C4-2B (cell line): ENCODE measurements around the gene PNO1.

Experiments
- H3K27ac ChIP-seq: fragments of 450-650 bp; 2 replicates; pipeline ENCODE4 v1.5.1; 2017
- ZFX ChIP-seq: fragments of 450-650 bp; IDR thresholded peaks from 2 replicates; pipeline ENCODE4 v1.6.1; 2017
- TF ChIP-seq, protein P1 (sequence below): fragments of 450-650 bp; conservative IDR thresholded peaks from 2 replicates; pipeline ENCODE4 v1.5.1; 2017; ENCODE audit warnings: mild to moderate bottlenecking

PNO1 gene

DNA sequence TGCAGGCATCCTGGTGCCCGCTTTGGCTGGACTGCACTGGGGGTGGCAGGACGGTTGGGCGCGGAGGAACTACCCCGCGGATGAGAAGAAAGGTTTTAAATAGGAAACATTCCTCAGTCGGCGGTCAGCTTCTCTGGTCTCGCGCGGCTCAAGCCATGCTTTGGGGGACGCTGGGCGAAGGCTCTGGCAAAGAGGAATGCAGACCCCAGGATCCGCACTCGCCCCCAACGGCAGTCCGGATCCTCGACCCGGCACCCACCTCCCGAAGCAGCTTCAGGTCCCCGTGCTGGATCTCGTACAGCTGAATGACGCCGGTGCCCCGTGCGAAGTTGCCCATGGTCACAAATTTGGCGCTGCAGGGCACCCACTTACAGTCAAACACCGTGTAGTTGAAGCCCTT is 686 bp upstream of the PNO1 start:
- peak overlapping the region; percentile 82 for H3K27ac ChIP-seq
- TF ChIP-seq, protein P1, sequence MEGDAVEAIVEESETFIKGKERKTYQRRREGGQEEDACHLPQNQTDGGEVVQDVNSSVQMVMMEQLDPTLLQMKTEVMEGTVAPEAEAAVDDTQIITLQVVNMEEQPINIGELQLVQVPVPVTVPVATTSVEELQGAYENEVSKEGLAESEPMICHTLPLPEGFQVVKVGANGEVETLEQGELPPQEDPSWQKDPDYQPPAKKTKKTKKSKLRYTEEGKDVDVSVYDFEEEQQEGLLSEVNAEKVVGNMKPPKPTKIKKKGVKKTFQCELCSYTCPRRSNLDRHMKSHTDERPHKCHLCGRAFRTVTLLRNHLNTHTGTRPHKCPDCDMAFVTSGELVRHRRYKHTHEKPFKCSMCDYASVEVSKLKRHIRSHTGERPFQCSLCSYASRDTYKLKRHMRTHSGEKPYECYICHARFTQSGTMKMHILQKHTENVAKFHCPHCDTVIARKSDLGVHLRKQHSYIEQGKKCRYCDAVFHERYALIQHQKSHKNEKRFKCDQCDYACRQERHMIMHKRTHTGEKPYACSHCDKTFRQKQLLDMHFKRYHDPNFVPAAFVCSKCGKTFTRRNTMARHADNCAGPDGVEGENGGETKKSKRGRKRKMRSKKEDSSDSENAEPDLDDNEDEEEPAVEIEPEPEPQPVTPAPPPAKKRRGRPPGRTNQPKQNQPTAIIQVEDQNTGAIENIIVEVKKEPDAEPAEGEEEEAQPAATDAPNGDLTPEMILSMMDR = no peak
- no peak for TF ChIP-seq ZFX

DNA sequence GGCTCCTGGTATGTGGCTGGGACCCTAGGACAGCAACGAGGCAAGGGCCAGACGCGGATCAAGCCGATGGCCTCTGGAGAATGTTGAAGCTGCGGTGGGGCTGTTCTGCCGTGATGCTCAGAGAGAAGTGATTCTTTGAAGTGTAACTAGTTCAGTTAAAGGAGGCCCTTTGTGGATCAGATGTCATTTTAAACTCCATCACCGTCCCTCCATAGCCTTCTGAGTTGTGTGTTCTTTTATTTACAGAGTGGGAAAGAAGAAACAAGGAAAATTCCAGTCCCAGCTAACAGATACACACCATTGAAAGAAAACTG is 403 bp downstream of the PNO1 start:
- H3K27ac ChIP-seq = peak overlapping the region; percentile 82
- TF ChIP-seq, protein P1 = no peak
- TF ChIP-seq ZFX = peak; percentile 29; the same call in 1 of the 2 replicates

DNA sequence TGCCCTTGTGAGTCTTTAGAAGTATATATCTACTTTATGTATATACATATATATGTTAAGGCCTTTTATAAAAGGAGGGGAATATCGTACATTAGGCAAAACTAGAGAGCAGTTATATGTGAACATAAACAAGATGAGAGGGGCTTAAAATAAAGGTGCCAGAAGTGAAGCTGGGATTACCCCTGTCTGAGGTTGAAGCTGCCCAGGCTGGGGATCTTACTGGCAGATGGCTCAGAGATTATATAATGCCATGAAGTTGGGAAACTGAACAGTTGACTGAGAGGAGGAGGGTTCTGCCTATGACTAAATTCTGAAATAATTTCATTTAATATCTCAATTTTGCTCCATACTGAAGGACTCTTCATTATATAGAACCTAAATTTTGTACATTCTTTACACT is 6.0 kb downstream of the PNO1 start:
- TF ChIP-seq ZFX = no peak
- TF ChIP-seq, protein P1 = no peak
- H3K27ac ChIP-seq = no peak overlapping the region

DNA sequence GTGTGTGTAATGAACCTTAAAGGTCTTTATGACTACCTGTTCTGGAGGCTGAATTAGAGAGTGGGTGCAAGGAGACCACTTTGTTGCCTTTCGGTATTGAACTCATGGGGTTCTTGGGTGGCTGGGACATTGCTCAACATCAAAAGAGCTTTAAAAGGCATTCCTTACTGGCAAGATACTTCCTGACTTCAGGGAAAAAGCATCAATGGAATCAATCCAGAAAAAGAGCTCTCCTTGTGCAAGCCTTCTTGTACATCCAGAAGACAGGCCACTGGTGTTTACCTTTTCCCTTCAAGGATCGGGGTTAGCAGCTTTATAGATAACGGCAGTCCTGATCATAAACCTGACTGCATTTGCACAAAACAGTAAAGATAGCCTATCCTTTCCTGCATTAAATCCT is 9.5 kb downstream of the PNO1 start:
- TF ChIP-seq, protein P1 = no peak
- TF ChIP-seq ZFX = no peak
- H3K27ac ChIP-seq = no peak overlapping the region

GRCh38 chr2:68169308-68169707 is 11.6 kb downstream of the PNO1 start:
- H3K27ac ChIP-seq = no peak overlapping the region
- TF ChIP-seq, protein P1 = peak; percentile 7; the same call in 1 of the 2 replicates
- no peak for TF ChIP-seq ZFX

DNA sequence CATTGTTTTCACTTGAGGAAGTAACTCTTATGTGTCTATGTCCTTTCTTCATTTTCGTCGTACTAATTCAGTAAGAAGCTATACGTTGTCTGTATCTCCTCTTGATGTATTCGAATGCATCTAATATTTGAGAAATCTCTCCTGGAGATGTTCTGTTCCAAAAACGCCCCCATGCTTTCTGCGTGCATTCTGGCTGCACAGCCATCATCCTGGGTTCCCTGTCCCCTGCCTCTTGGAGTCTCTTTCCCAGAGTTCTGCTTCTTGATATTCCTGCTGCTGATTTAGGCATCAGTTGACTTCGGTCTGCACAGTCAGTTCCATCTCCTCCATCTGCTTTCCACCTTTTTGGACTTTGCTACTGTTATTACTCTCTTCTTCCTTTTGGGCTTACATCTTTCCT is 13.5 kb downstream of the PNO1 start:
- no peak overlapping the region for H3K27ac ChIP-seq
- TF ChIP-seq ZFX = no peak
- TF ChIP-seq, protein P1 = no peak

- no peak for TF ChIP-seq ZFX
- TF ChIP-seq, protein P1 = no peak
- no peak overlapping the region for H3K27ac ChIP-seq
Observed at GRCh38 chr2:68171684-68172083, 14.0 kb downstream of the PNO1 start.
